ENCODE data around the gene SLC18B1. TPM values are rescaled to one million over a fixed set of nuclear protein-coding genes. Genes with fewer than 3 reads are reported as not detected.

Gene SLC18B1
- total RNA-seq (10 to 100 TPM in 4 of 7 donors, 1 to 10 TPM in 3; 6.0 to 19.1 (median 11.2) TPM), polyA plus RNA-seq (10 to 100 TPM in 2 of 3 donors, 1 to 10 TPM in 1; 6.2 to 15.0 (median 12.0) TPM)
- long read RNA-seq, donor 1, partial matches to known transcripts: 421 of 3,773 reads
- long read RNA-seq, donor 1, other reads (novel, unspliced or antisense): 3,350 of 3,773 reads
- long read RNA-seq, donor 2, partial matches to known transcripts: 739 of 3,142 reads
- long read RNA-seq, donor 2, other reads (novel, unspliced or antisense): 2,401 of 3,142 reads

DNA sequence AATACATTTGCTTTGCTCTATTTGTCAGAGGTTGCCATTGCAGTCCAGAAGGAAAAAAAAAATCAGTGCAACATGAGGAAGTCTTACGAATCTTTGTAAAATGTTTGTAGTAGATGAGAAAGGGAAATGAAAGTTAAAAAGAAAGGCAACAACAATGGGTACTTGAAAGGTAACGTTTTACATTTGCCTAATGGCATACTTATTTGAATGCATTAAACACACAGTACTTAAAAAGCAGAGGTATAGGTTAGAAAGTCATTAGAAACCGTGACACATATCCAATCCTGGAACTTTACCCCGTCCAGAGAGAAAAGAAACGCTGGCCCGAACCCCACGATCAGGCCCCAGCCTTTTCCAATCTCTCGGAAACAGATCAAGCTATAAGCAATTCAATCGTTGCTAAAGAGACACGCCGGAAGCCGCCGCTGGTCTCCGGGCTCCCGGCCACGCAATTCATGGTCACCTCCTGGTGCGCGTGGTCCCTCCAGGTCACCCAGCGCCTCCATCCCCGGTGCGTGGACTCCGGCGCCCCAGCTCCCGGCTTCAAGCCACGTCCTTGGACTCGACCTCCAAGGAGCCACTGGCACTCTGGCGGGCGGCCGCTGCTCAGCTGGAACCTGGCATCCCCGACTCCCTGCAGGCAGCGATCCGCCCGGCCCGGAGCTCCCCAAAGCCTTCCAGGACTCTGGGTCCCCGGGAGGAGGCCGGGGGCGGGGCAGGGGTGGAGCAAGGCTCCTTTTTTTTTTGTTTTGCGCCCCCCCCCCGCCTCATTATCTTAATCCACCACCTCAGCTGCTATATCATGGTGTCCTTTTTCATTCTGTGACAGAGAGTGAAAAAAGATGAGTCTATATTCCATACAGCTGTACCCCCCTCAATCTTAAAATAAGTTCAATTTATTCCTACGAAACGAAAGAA is at the start of gene SLC18B1:
SLC18B1 (minus strand) TSS at position 687 of the 918 bp plus-strand sequence; CDS start at position 506, 181 bp downstream.
- H3K4me3 ChIP-seq: peak within 1 kb of the TSS in 6 of 8 donors; percentile 57 to 89 (median 74)
- WGBS, 5 donors: 0 to 1% (median 0%) methylated on average over 40 to 41 of the region's 41 CpGs
- no peak for TF ChIP-seq POLR2A (IDR thresholded peaks at IDR 0.05)
- TF ChIP-seq, protein P1, sequence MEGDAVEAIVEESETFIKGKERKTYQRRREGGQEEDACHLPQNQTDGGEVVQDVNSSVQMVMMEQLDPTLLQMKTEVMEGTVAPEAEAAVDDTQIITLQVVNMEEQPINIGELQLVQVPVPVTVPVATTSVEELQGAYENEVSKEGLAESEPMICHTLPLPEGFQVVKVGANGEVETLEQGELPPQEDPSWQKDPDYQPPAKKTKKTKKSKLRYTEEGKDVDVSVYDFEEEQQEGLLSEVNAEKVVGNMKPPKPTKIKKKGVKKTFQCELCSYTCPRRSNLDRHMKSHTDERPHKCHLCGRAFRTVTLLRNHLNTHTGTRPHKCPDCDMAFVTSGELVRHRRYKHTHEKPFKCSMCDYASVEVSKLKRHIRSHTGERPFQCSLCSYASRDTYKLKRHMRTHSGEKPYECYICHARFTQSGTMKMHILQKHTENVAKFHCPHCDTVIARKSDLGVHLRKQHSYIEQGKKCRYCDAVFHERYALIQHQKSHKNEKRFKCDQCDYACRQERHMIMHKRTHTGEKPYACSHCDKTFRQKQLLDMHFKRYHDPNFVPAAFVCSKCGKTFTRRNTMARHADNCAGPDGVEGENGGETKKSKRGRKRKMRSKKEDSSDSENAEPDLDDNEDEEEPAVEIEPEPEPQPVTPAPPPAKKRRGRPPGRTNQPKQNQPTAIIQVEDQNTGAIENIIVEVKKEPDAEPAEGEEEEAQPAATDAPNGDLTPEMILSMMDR (IDR thresholded peaks at IDR 0.05 in 8 of 11, conservative IDR thresholded peaks at IDR 0.05 in 3 of 11): no peak
- TF ChIP-seq POLR2AphosphoS5 (IDR thresholded peaks at IDR 0.05): peak; percentile 22 to 72 (median 70)
- H3K27me3 ChIP-seq (replicated peaks in 1 of 7): no peaks in the 10 kb centered on the region
- H3K4me1 ChIP-seq: peaks cover 0 to 14% (median 10%) of the 10 kb centered on the region in 6 donors
- DNase-seq: peak; percentile 92
- H3K9me3 ChIP-seq: peaks cover 0 to 4% (median 0%) of the 10 kb centered on the region in 8 donors
- H3K27ac ChIP-seq: peak within 1 kb of the TSS in 1 of 8 donors; percentile 84
- intact Hi-C loops (cut with DNase I; ENCODE audit: low total_unique reads): no loop called here
- H3K36me3 ChIP-seq: peaks cover 0 to 23% (median 0%) of the 10 kb centered on the region in 6 donors

DNA sequence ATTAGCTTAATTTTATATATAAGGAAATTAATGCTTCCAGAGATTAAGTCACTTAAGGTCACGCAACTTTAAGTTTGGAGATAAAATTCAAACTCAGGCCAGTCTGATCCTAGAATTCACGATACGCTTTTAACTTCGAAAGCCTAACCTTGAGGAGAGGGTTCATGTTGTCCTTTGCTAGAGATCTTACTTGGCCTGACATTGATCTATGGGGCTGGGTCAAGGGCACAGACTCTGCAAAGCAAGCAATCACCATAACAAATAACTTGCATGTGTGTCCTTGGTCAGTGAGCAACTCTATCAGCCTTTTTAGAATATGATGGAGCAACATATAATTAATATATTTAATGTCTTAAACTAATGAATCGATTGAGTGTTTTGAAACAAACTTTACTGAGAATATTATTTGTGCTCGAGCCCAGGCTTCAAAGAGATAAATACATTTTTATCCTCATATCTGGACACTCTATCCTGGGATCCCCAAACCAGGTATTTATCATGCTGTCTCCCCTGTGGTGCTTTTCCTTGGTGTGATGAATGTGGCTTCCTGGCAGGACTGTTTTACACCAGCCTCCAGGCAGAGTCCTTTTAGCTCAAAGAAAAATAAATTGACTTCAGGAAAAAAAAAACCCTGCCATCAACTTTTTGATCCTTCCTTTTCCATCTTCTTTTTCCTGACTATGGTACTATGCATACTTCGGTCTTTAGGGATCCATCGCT is 45.0 kb upstream of the SLC18B1 start:
- H3K27ac ChIP-seq: no peak overlapping the region
- no peaks in the 10 kb centered on the region for H3K27me3 ChIP-seq (replicated peaks in 1 of 7)
- intact Hi-C loops (cut with DNase I; ENCODE audit: low total_unique reads): no loop called here
- H3K4me1 ChIP-seq: no peaks in the 10 kb centered on the region
- H3K4me3 ChIP-seq: no peak overlapping the region
- H3K9me3 ChIP-seq: no peaks in the 10 kb centered on the region
- TF ChIP-seq POLR2A (IDR thresholded peaks at IDR 0.05) (no peak), POLR2AphosphoS5 (IDR thresholded peaks at IDR 0.05) (no peak)
- TF ChIP-seq, protein P1 (IDR thresholded peaks at IDR 0.05 in 8 of 11, conservative IDR thresholded peaks at IDR 0.05 in 3 of 11): no peak
- WGBS, 5 donors: 77 to 89% (median 86%) methylated on average over 8 of the region's 8 CpGs
- DNase-seq: no peak
- no peaks in the 10 kb centered on the region for H3K36me3 ChIP-seq

DNA sequence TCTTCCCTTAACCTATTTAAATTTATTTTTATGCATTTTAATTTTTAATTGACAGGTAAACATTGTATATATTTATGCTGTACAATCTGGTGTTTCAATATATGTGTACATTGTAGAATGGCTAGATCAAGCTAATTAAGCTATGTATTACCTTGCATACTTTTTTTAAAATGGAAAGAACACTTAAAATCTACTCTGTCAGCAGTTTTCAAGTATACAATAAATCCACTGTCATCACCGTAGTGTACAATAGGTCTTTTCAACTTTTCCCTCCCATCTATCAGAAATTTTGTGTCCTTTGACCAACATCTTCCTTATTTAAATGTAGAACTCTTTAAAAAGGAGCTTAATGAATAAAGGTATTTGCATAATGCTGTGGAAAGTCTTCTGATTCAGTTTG is 43.5 kb upstream of the SLC18B1 start:
- Histone ChIP-seq H3K27ac (no peak overlapping the region), H3K9me3 (no peaks in the 10 kb centered on the region), H3K4me1 (no peaks in the 10 kb centered on the region), H3K4me3 (no peak overlapping the region), H3K27me3 (replicated peaks in 1 of 7) (no peaks in the 10 kb centered on the region), H3K36me3 (no peaks in the 10 kb centered on the region)
- DNase-seq: no peak
- no peak for TF ChIP-seq POLR2AphosphoS5 (IDR thresholded peaks at IDR 0.05)
- TF ChIP-seq, protein P1 (IDR thresholded peaks at IDR 0.05 in 8 of 11, conservative IDR thresholded peaks at IDR 0.05 in 3 of 11): no peak
- no peak for TF ChIP-seq POLR2A (IDR thresholded peaks at IDR 0.05)
- 64 to 79% (median 70%) methylated on average over 1 of the region's 1 CpG for WGBS, 5 donors
- intact Hi-C loops (cut with DNase I; ENCODE audit: low total_unique reads): no loop called here

All from spleen (tissue), 13 donors.